CD14-positive monocyte (primary cell): ENCODE measurements around the gene FOXJ3. TPM values are rescaled to one million over a fixed set of nuclear protein-coding genes. Genes with fewer than 3 reads are reported as not detected.

ENCODE experiments used
- DNase-seq, 3 donors: peaks; one replicate each; pipeline ENCODE4 v3.0.0-alpha.2; 2011 to 2022
- H2AFZ ChIP-seq: 2 replicates; pipeline ENCODE4 v1.6.0; 2012; ENCODE audit warnings: mild to moderate bottlenecking, low read depth, low read length, inconsistent platforms; ENCODE audit not compliant: insufficient read depth, poor library complexity, severe bottlenecking
- H3K27ac ChIP-seq, 2 donors: 1 replicate in 1 of 2; 2 replicates in 1 of 2; pipeline ENCODE4 v1.5.1; 2012 to 2013; ENCODE audit warnings: low read length in 2 of 2, control low read depth in 1 of 2, inconsistent platforms in 1 of 2, low read depth in 1 of 2, mild to moderate bottlenecking in 1 of 2
- H3K27me3 ChIP-seq, 2 donors: one replicate each; pipeline versions ENCODE4 v1.6.0 to v1.6.1; 2011 to 2013; ENCODE audit warnings: low read length in 2 of 2; ENCODE audit not compliant: control insufficient read depth in 2 of 2, insufficient read depth in 2 of 2
- H3K36me3 ChIP-seq, 2 donors: replicated peaks in 1 of 2; 1 replicate in 1 of 2; 2 replicates in 1 of 2; pipeline versions ENCODE4 v1.5.1 to v1.6.1; 2012 to 2013; ENCODE audit warnings: low read length in 2 of 2, control low read depth in 1 of 2, inconsistent platforms in 1 of 2, mild to moderate bottlenecking in 1 of 2; ENCODE audit not compliant: insufficient read depth in 2 of 2, control insufficient read depth in 1 of 2
- H3K4me1 ChIP-seq, 2 donors: 1 replicate in 1 of 2; 2 replicates in 1 of 2; pipeline versions ENCODE4 v1.5.1 to v1.6.1; 2012 to 2013; ENCODE audit warnings: low read length in 2 of 2, control low read depth in 1 of 2, inconsistent platforms in 1 of 2, mild to moderate bottlenecking in 1 of 2, moderate library complexity in 1 of 2; ENCODE audit not compliant: insufficient read depth in 2 of 2, control insufficient read depth in 1 of 2
- H3K4me2 ChIP-seq: replicated peaks from 2 replicates; pipeline ENCODE3; 2012; ENCODE audit warnings: low read length, moderate library complexity, mild to moderate bottlenecking; ENCODE audit not compliant: poor library complexity, severe bottlenecking; ENCODE audit errors: extremely low read depth
- H3K4me3 ChIP-seq, 3 experiments: fragments of 200-600 bp in 1 of 3; sonication (generic) in 1 of 3; replicated peaks in 1 of 3; 1 replicate in 2 of 3; 2 replicates in 1 of 3; pipeline ENCODE4 v1.5.1; 2011 to 2013; ENCODE audit warnings: low read length in 3 of 3, mild to moderate bottlenecking in 3 of 3, control low read depth in 2 of 3, low read depth in 2 of 3, inconsistent platforms in 1 of 3, moderate library complexity in 1 of 3
- H3K79me2 ChIP-seq: 2 replicates; pipeline ENCODE4 v1.6.0; 2012; ENCODE audit warnings: mild to moderate bottlenecking, control low read depth, inconsistent platforms, low read length, moderate library complexity; ENCODE audit not compliant: insufficient read depth
- H3K9ac ChIP-seq: 2 replicates; pipeline ENCODE4 v1.6.0; 2017; ENCODE audit warnings: low read length, mild to moderate bottlenecking; ENCODE audit not compliant: insufficient read depth, poor library complexity, severe bottlenecking
- H3K9me3 ChIP-seq, 2 donors: replicated peaks in 1 of 2; 1 replicate in 1 of 2; 2 replicates in 1 of 2; pipeline versions ENCODE4 v1.5.1 to v1.6.1; 2012 to 2013; ENCODE audit warnings: low read length in 2 of 2, control low read depth in 1 of 2; ENCODE audit not compliant: control insufficient read depth in 1 of 2, insufficient read depth in 1 of 2
- H4K20me1 ChIP-seq: 2 replicates; pipeline ENCODE4 v1.6.0; 2012; ENCODE audit warnings: mild to moderate bottlenecking, low read length, control low read depth, moderate library complexity; ENCODE audit not compliant: insufficient read depth
- H3K27ac Mint-ChIP-seq, 7 donors: one replicate each; pipeline ENCODE4 v1.8.0; 2020; ENCODE audit warnings: mild to moderate bottlenecking in 7 of 7, mixed read lengths in 7 of 7, moderate library complexity in 6 of 7, inconsistent platforms in 2 of 7
- H3K27me3 Mint-ChIP-seq, 3 donors: one replicate each; pipeline ENCODE4 v1.8.0; 2021 to 2022; ENCODE audit warnings: low read depth in 3 of 3, mild to moderate bottlenecking in 3 of 3, mixed read lengths in 3 of 3, moderate library complexity in 3 of 3, inconsistent platforms in 1 of 3
- H3K36me3 Mint-ChIP-seq, 2 donors: one replicate each; pipeline ENCODE4 v1.8.0; 2020; ENCODE audit warnings: mixed read lengths in 2 of 2, inconsistent platforms in 1 of 2, mild to moderate bottlenecking in 1 of 2
- H3K4me1 Mint-ChIP-seq: one replicate; pipeline ENCODE4 v1.8.0; 2020; ENCODE audit warnings: mild to moderate bottlenecking, mixed read lengths
- H3K4me3 Mint-ChIP-seq, 2 donors: one replicate each; pipeline ENCODE4 v1.8.0; 2020; ENCODE audit warnings: mild to moderate bottlenecking in 2 of 2, mixed read lengths in 2 of 2, moderate library complexity in 1 of 2
- H3K9me3 Mint-ChIP-seq, 7 donors: one replicate each; pipeline ENCODE4 v1.8.0; 2020 to 2022; ENCODE audit warnings: mixed read lengths in 7 of 7, mild to moderate bottlenecking in 6 of 7, moderate library complexity in 6 of 7, inconsistent platforms in 2 of 7
- CTCF ChIP-seq: fragments of 200-600 bp; IDR thresholded peaks from one replicate; pipeline ENCODE4 v1.8.0; 2022; ENCODE audit warnings: antibody characterized with exemption, mild to moderate bottlenecking
- WGBS: methylation state at CpG from one replicate; pipeline ENCODE4 v1.1.5; 2013; ENCODE audit warnings: missing lambda C conversion rate; ENCODE audit not compliant: insufficient coverage; 5-methylcytosine and 5-hydroxymethylcytosine counted together
- intact Hi-C, 2 donors: fragments of 100-400 bp; cut with micrococcal nuclease; formaldehyde crosslinking; loops; one replicate each; pipeline versions ENCODE4 v1.15.0 to v1.15.1; 2023
- polyA plus RNA-seq, 3 donors: library from polyadenylated mRNA; depleted of rRNA in 1 of 3; unstranded in 2 of 3; stranded (reverse) in 1 of 3; fragments of 300-500 nt in 2 of 3; fragments of >200 nt in 1 of 3; fragmentation: Illumina TruSeq in 2 of 3; gene quantifications; 1 replicate in 2 of 3; 2 replicates in 1 of 3; pipeline ENCODE4 v1.2.3, GENCODE V29; 2012 to 2021

Gene FOXJ3
- polyA plus RNA-seq, 3 donors, result 10.2 to 18.5 (median 18.4) TPM

GRCh38 chr1:42316292-42316691 is 18.7 kb downstream of the FOXJ3 start:
- Histone ChIP-seq H3K27ac (no peak overlapping the region), H4K20me1 (peaks cover 98% of the 10 kb centered on the region), H3K9me3 (no peaks in the 10 kb centered on the region), H3K27me3 (no peaks in the 10 kb centered on the region), H3K4me1 (peaks cover 29 to 53% of the 10 kb centered on the region in 2 donors), H2AFZ (no peak overlapping the region), H3K4me3 (no peak overlapping the region), H3K36me3 (no peaks in the 10 kb centered on the region), H3K4me2 (no peak overlapping the region), H3K9ac (no peak overlapping the region), H3K79me2 (peaks cover 100% of the 10 kb centered on the region)
- Mint-ChIP-seq H3K4me1 (peaks cover 81% of the 10 kb centered on the region), H3K9me3 (no peaks in the 10 kb centered on the region), H3K4me3 (no peak overlapping the region), H3K36me3 (no peaks in the 10 kb centered on the region), H3K27me3 (no peaks in the 10 kb centered on the region), H3K27ac (peak overlapping the region in 1 of 7 donors; percentile 43)
- no peak for DNase-seq
- intact Hi-C loops, result no loop called here
- no peak for TF ChIP-seq CTCF
- WGBS, result no CpG with 5 or more reads among the region's 2 CpGs

GRCh38 chr1:42315500-42315899 is 19.5 kb downstream of the FOXJ3 start:
- Mint-ChIP-seq H3K4me3 (no peak overlapping the region), H3K36me3 (peaks cover 3 to 5% of the 10 kb centered on the region in 2 donors), H3K27me3 (no peaks in the 10 kb centered on the region), H3K4me1 (peaks cover 81% of the 10 kb centered on the region), H3K27ac (peak overlapping the region in 2 of 7 donors; percentile 1 to 73), H3K9me3 (no peaks in the 10 kb centered on the region)
- Histone ChIP-seq H4K20me1 (peaks cover 98% of the 10 kb centered on the region), H3K4me1 (peaks cover 29 to 59% of the 10 kb centered on the region in 2 donors), H3K4me3 (no peak overlapping the region), H3K36me3 (no peaks in the 10 kb centered on the region), H3K27me3 (no peaks in the 10 kb centered on the region), H3K9me3 (no peaks in the 10 kb centered on the region), H3K4me2 (peak overlapping the region; percentile 14), H3K27ac (peak overlapping the region in 1 of 2 donors; percentile 42), H3K79me2 (peaks cover 100% of the 10 kb centered on the region), H3K9ac (no peak overlapping the region), H2AFZ (no peak overlapping the region)
- DNase-seq, result no peak
- no peak for TF ChIP-seq CTCF
- intact Hi-C loops, result no loop called here
- WGBS, result no CpG with 5 or more reads among the region's 2 CpGs
